ENCODE data around the gene ATP9A.

DNA sequence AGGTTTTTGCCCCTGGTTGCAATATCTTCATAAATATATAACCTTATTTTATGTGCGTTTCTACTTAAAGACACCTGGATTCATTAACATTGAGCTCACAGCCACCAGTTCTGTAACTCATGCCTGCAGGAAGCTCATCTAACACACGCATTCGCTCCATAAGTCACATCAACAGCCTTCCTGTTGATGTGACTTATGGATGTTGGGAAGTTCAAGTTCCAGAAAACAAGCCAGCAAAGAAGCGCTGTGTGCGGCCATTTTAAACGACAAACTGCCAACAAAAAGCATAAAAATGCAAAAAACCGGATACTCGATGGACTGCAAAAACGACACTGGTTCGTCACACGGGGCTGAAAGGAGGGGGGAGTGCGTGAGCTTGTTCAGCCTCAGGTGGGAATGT lies 147.8 kb downstream of the ATP9A start:
- TF ChIP-seq CTCF (tag by site-specific recombination; IDR thresholded peaks at IDR 0.05) = no peak
- TF ChIP-seq ZNF701 (tag by site-specific recombination; IDR thresholded peaks at IDR 0.05) = no peak
- TF ChIP-seq ZNF843 (tag by site-specific recombination; IDR thresholded peaks at IDR 0.05) = no peak
- no peak for TF ChIP-seq ZFP69B (tag by site-specific recombination; IDR thresholded peaks at IDR 0.05)
- TF ChIP-seq INSM2 (tag by site-specific recombination; IDR thresholded peaks at IDR 0.05) = no peak
- TF ChIP-seq YY1 (tag by site-specific recombination; IDR thresholded peaks at IDR 0.05) = no peak

All from HEK293 (cell line).